ENCODE data around the gene MTRR.

Gene MTRR

DNA sequence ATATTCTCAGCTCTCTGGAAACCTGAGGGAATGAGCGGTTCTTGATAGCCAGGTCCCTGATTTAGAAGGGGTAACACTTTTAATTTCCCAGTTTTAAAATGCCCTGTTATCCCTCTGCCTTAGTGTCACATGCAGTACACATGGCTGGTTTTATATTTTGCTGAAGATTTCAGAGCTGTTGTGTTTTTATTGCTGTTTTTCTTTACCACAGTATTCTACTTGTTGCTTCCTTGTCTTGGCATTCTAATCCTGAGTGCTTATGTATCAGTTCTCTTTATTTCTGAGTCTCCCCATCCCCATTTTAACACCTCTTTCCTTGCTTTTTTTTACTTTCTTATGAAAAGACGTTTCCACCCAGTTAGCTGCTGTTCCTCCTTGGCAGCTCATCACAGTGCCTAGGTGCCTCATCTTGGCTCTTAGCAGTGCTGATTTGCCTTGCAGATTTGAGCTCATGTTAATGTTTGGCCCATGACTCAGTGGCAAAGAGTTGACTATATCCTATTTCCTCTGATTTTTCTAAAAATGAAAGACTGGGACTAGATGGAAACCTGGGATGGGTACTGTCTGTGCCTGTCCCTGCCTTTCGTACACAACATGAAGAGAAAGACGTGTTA, 3.7 kb downstream of the MTRR start:
- TF ChIP-seq, protein P1, sequence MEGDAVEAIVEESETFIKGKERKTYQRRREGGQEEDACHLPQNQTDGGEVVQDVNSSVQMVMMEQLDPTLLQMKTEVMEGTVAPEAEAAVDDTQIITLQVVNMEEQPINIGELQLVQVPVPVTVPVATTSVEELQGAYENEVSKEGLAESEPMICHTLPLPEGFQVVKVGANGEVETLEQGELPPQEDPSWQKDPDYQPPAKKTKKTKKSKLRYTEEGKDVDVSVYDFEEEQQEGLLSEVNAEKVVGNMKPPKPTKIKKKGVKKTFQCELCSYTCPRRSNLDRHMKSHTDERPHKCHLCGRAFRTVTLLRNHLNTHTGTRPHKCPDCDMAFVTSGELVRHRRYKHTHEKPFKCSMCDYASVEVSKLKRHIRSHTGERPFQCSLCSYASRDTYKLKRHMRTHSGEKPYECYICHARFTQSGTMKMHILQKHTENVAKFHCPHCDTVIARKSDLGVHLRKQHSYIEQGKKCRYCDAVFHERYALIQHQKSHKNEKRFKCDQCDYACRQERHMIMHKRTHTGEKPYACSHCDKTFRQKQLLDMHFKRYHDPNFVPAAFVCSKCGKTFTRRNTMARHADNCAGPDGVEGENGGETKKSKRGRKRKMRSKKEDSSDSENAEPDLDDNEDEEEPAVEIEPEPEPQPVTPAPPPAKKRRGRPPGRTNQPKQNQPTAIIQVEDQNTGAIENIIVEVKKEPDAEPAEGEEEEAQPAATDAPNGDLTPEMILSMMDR (IDR thresholded peaks at IDR 0.05) = no peak

GRCh38 chr5:7873216-7873615, 4.3 kb downstream of the MTRR start:
- TF ChIP-seq, protein P1 (IDR thresholded peaks at IDR 0.05) = no peak

DNA sequence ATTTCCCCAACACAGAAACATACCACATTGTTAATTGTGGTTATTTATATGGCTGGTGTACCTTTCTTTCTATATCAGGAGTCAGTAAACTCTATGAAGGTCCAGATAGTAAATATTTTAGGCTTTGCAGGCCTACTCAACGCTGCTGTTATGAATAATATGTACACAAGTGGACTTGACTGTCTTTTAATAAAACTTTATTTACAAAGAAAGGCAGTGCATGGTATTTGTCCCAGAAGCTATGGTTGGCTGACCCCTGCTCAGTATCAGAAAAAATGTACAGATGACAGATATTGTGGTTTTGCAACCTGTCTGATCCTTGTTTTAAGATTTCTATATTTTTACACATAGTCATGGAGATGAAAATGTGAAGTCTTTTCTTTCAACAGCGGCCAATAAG, 5.7 kb downstream of the MTRR start:
- TF ChIP-seq, protein P1 (IDR thresholded peaks at IDR 0.05) = no peak

GRCh38 chr5:7875151-7875550, 6.2 kb downstream of the MTRR start:
- TF ChIP-seq, protein P1 (IDR thresholded peaks at IDR 0.05) = no peak

DNA sequence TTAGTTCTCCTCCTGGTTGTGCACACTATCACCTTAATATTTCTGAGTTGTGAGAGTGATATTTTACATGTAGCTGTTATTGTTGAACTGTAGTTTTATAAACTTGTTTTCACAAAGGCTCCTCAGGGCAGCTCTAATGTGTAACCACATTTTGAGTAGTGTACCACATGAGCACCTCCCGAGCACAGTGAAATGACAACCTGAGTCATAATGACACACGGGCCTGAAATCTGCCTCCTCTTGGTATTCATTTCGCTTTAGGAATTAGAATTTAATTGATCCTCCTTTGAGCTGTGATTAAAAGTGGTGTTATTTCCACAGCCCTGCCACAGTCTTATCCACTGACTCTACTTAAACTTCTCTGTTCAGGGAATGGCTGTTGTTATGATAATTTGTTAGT, 7.9 kb downstream of the MTRR start:
- TF ChIP-seq, protein P1 (IDR thresholded peaks at IDR 0.05) = no peak

DNA sequence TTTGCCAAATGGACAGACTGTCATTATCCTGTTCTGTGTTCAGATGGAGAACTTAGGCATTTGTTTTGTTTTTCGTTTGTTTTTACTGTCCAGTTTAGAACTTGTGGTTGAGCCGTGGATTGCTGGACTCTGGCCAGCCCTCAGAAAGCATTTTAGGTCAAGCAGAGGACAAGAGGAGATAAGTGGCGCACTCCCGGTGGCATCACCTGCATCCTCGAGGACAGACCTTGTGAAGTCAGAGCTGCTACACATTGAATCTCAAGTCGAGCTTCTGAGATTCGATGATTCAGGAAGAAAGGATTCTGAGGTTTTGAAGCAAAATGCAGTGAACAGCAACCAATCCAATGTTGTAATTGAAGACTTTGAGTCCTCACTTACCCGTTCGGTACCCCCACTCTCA, 8.9 kb downstream of the MTRR start:
- TF ChIP-seq, protein P1 (IDR thresholded peaks at IDR 0.05) = no peak

DNA sequence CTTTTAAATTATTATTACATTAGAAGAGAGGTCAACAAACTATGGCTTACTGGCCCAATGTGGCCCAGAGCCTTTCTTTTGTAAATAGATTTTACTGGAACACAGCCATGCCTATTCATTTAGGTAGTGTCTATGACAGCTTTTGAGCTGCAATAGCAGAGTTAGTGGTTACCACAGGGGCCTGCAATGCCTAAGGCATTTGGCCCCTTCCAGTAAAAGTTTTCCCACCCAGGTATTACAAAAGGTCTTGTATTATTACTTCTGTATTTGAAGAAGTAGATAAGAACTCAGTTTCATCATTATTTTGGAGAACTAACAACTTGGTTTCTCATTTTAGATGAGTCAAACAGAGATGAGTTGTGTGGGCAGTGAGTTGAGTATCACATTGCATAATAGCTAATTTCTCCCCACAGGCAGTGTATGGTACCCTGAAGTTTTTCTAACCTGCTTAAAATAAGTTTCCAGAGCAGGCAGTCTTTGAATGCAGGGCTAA, 9.5 kb downstream of the MTRR start:
- TF ChIP-seq, protein P1 (IDR thresholded peaks at IDR 0.05) = no peak

- TF ChIP-seq, protein P1 (IDR thresholded peaks at IDR 0.05) = no peak
Observed at GRCh38 chr5:7881091-7881490, 12.1 kb downstream of the MTRR start.

Data from LNCAP (cell line).